ENCODE results near the gene ZNF362.

ZNF362 gene

DNA sequence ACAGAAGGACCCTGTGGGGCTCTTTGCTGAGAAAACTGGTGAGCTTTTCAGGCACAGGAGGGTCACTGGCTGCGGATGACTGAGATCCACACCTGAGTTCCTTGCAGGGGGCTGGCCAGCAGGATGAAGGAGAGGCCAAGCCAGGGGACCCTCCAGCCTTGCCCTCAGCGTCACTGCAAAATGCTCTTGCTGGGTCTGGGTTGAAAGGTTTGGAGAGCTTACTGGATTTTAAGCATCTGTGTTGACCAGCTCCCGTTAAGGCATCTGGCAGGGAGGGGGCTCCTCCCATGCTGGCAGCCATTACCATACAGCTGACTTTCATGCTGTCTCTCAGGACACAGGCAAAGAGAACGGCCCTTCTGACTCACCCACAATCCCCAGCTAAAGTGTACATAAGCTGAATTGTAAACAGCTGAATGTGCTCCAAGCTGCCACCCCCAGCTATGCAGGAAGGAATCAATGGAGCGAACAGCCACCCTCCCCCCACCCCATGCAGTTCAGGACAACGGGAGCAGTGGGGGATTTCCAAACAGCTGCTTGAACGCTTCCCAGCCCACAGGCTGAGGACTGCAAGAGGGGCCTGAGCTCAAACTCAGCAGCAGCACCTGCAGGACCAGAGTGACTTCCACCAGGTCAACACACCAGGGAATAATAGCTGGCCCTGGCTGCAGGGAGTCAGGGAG lies 85.9 kb downstream of the ZNF362 start (continued):
- TF ChIP-seq ZNF350 (tag by site-specific recombination; IDR thresholded peaks at IDR 0.05) (no peak), MEIS1 (CRISPR knock-in tag; IDR thresholded peaks at IDR 0.05; ENCODE audit: borderline replicate concordance) (no peak), ZNF221 (tag by site-specific recombination; IDR thresholded peaks at IDR 0.05; ENCODE audit: borderline replicate concordance) (no peak), GLI2 (tag by site-specific recombination; IDR thresholded peaks at IDR 0.05; ENCODE audit: borderline replicate concordance, low read depth) (no peak), ZNF837 (tag by site-specific recombination; IDR thresholded peaks at IDR 0.05) (no peak), YY2 (tag by site-specific recombination; IDR thresholded peaks at IDR 0.05) (peak; percentile 48; the same call in 1 of the 2 replicates), ZNF530 (tag by site-specific recombination; IDR thresholded peaks at IDR 0.05; ENCODE audit: low read depth) (no peak), ZNF391 (tag by site-specific recombination; IDR thresholded peaks at IDR 0.05; ENCODE audit: borderline replicate concordance, low read depth) (no peak), ZIC2 (tag by site-specific recombination; IDR thresholded peaks at IDR 0.05) (peak; percentile 98), ZNF16 (tag by site-specific recombination; IDR thresholded peaks at IDR 0.05; ENCODE audit: low read depth) (no peak), SALL2 (tag by site-specific recombination; IDR thresholded peaks at IDR 0.05; ENCODE audit: borderline replicate concordance) (no peak), MYNN (tag by site-specific recombination; IDR thresholded peaks at IDR 0.05; ENCODE audit: borderline replicate concordance) (no peak), ZNF19 (tag by site-specific recombination; IDR thresholded peaks at IDR 0.05; ENCODE audit: low read depth) (no peak), KLF10 (tag by site-specific recombination; IDR thresholded peaks at IDR 0.05) (peak; percentile 58; the same call in 1 of the 2 replicates), ZNF48 (tag by site-specific recombination; IDR thresholded peaks at IDR 0.05) (no peak), ZNF23 (tag by site-specific recombination; IDR thresholded peaks at IDR 0.05; ENCODE audit: borderline replicate concordance) (no peak), ZNF624 (tag by site-specific recombination; IDR thresholded peaks at IDR 0.05) (no peak), ZNF548 (tag by site-specific recombination; IDR thresholded peaks at IDR 0.05) (no peak), ZNF768 (tag by site-specific recombination; IDR thresholded peaks at IDR 0.05) (no peak), ZNF571 (tag by site-specific recombination; IDR thresholded peaks at IDR 0.05) (no peak), SP3 (tag by site-specific recombination; IDR thresholded peaks at IDR 0.05) (no peak), ZNF175 (tag by site-specific recombination; IDR thresholded peaks at IDR 0.05) (no peak), KLF8 (tag by site-specific recombination; IDR thresholded peaks at IDR 0.05) (no peak), ZNF211 (tag by site-specific recombination; IDR thresholded peaks at IDR 0.05; ENCODE audit: low read depth) (no peak), ZNF785 (tag by site-specific recombination; IDR thresholded peaks at IDR 0.05) (no peak), ZNF544 (tag by site-specific recombination; IDR thresholded peaks at IDR 0.05) (no peak), ZNF416 (tag by site-specific recombination; IDR thresholded peaks at IDR 0.05) (no peak)
- TF ChIP-seq, protein P1, sequence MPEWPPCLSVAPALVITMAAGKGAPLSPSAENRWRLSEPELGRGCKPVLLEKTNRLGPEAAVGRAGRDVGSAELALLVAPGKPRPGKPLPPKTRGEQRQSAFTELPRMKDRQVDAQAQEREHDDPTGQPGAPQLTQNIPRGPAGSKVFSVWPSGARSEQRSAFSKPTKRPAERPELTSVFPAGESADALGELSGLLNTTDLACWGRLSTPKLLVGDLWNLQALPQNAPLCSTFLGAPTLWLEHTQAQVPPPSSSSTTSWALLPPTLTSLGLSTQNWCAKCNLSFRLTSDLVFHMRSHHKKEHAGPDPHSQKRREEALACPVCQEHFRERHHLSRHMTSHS (tag by site-specific recombination; IDR thresholded peaks at IDR 0.05): no peak
- TF ChIP-seq, protein P2, sequence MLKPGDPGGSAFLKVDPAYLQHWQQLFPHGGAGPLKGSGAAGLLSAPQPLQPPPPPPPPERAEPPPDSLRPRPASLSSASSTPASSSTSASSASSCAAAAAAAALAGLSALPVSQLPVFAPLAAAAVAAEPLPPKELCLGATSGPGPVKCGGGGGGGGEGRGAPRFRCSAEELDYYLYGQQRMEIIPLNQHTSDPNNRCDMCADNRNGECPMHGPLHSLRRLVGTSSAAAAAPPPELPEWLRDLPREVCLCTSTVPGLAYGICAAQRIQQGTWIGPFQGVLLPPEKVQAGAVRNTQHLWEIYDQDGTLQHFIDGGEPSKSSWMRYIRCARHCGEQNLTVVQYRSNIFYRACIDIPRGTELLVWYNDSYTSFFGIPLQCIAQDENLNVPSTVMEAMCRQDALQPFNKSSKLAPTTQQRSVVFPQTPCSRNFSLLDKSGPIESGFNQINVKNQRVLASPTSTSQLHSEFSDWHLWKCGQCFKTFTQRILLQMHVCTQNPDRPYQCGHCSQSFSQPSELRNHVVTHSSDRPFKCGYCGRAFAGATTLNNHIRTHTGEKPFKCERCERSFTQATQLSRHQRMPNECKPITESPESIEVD (tag by site-specific recombination; IDR thresholded peaks at IDR 0.05): no peak
- TF ChIP-seq, protein P3, sequence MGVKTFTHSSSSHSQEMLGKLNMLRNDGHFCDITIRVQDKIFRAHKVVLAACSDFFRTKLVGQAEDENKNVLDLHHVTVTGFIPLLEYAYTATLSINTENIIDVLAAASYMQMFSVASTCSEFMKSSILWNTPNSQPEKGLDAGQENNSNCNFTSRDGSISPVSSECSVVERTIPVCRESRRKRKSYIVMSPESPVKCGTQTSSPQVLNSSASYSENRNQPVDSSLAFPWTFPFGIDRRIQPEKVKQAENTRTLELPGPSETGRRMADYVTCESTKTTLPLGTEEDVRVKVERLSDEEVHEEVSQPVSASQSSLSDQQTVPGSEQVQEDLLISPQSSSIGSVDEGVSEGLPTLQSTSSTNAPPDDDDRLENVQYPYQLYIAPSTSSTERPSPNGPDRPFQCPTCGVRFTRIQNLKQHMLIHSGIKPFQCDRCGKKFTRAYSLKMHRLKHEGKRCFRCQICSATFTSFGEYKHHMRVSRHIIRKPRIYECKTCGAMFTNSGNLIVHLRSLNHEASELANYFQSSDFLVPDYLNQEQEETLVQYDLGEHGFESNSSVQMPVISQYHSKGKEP (tag by site-specific recombination; IDR thresholded peaks at IDR 0.05): 0 out of 2 replicates have a peak, but pooled peaks have one; percentile 26
- TF ChIP-seq, protein P4, sequence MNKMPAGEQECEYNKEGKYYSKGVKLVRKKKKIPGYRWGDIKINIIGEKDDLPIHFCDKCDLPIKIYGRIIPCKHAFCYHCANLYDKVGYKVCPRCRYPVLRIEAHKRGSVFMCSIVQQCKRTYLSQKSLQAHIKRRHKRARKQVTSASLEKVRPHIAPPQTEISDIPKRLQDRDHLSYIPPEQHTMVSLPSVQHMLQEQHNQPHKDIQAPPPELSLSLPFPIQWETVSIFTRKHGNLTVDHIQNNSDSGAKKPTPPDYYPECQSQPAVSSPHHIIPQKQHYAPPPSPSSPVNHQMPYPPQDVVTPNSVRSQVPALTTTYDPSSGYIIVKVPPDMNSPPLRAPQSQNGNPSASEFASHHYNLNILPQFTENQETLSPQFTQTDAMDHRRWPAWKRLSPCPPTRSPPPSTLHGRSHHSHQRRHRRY (tag by site-specific recombination; IDR thresholded peaks at IDR 0.05): no peak
- TF ChIP-seq, protein P5, sequence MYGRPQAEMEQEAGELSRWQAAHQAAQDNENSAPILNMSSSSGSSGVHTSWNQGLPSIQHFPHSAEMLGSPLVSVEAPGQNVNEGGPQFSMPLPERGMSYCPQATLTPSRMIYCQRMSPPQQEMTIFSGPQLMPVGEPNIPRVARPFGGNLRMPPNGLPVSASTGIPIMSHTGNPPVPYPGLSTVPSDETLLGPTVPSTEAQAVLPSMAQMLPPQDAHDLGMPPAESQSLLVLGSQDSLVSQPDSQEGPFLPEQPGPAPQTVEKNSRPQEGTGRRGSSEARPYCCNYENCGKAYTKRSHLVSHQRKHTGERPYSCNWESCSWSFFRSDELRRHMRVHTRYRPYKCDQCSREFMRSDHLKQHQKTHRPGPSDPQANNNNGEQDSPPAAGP (tag by site-specific recombination; IDR thresholded peaks at IDR 0.05): peak; percentile 90
- TF ChIP-seq, protein P6, sequence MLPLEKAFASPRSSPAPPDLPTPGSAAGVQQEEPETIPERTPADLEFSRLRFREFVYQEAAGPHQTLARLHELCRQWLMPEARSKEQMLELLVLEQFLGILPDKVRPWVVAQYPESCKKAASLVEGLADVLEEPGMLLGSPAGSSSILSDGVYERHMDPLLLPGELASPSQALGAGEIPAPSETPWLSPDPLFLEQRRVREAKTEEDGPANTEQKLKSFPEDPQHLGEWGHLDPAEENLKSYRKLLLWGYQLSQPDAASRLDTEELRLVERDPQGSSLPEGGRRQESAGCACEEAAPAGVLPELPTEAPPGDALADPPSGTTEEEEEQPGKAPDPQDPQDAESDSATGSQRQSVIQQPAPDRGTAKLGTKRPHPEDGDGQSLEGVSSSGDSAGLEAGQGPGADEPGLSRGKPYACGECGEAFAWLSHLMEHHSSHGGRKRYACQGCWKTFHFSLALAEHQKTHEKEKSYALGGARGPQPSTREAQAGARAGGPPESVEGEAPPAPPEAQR (tag by site-specific recombination; IDR thresholded peaks at IDR 0.05): no peak

Data from HEK293 (cell line).